Measurements from ENCODE around the gene ERAL1.
"Not testable (repeated sequence)": the region's sequence is repeated elsewhere in the genome, so short reads cannot be mapped to it uniquely, and the experiment has no call there.

Gene ERAL1

GRCh38 chr17:28889996-28890395 is 35.2 kb downstream of the ERAL1 start:
- no peak for TF ChIP-seq CTCF (IDR thresholded peaks at IDR 0.05; ENCODE audit: low read depth, low read length)
- no peak for DNase-seq (ENCODE audit: extremely low read depth, low read depth)

- no peak for DNase-seq (ENCODE audit: extremely low read depth, low read depth)
- TF ChIP-seq CTCF (IDR thresholded peaks at IDR 0.05; ENCODE audit: low read depth, low read length), result no peak
Measured at GRCh38 chr17:28891201-28891600, 36.4 kb downstream of the ERAL1 start.

GRCh38 chr17:28892024-28892423 is 37.2 kb downstream of the ERAL1 start:
- no peak for DNase-seq (ENCODE audit: extremely low read depth, low read depth)
- no peak for TF ChIP-seq CTCF (IDR thresholded peaks at IDR 0.05; ENCODE audit: low read depth, low read length)

- not testable (repeated sequence) for DNase-seq (ENCODE audit: extremely low read depth, low read depth)
Measured at GRCh38 chr17:28893248-28894183, 38.7 kb downstream of the ERAL1 start.

- no peak for DNase-seq (ENCODE audit: extremely low read depth, low read depth)
Measured at GRCh38 chr17:28895794-28896447, 41.1 kb downstream of the ERAL1 start.

GRCh38 chr17:28896491-28896883 is 41.7 kb downstream of the ERAL1 start:
- DNase-seq (ENCODE audit: extremely low read depth, low read depth), result no peak
- no peak for TF ChIP-seq CTCF (IDR thresholded peaks at IDR 0.05; ENCODE audit: low read depth, low read length)

More at GRCh38 chr17:28895794-28896447, 41.1 kb downstream of the ERAL1 start:
- no peak for TF ChIP-seq CTCF (IDR thresholded peaks at IDR 0.05; ENCODE audit: low read depth, low read length)

GRCh38 chr17:28896884-28897768 is 42.3 kb downstream of the ERAL1 start, which contains the start of gene FLOT2:
TSS of gene FLOT2 (minus strand) at chr17:28897733. CDS start at chr17:28897574, 159 bp downstream.
- no peak; the same call in none of the 2 replicates for TF ChIP-seq CTCF (IDR thresholded peaks at IDR 0.05; ENCODE audit: low read depth, low read length)
- no peak for DNase-seq (ENCODE audit: extremely low read depth, low read depth)
